CD8-positive, alpha-beta memory T cell (primary cell): ENCODE data around the gene PAGR1. TPM values are rescaled to one million over a fixed set of nuclear protein-coding genes. Genes with fewer than 3 reads are reported as not detected.
"Not testable (repeated sequence)": the region's sequence is repeated elsewhere in the genome, so short reads cannot be mapped to it uniquely, and the experiment has no call there.

ENCODE experiments used
- CTCF ChIA-PET: fragments of 350-600 bp; sonication (Branson Sonifier 250); formaldehyde crosslinking; loops from one replicate; lab custom pipeline; 2021; ENCODE audit warnings: antibody characterized with exemption; lab: Charles Lee
- POLR2A ChIA-PET: fragments of 350-600 bp; sonication (Branson Sonifier 250); formaldehyde crosslinking; loops from one replicate; lab custom pipeline; 2021; ENCODE audit warnings: antibody characterized with exemption; lab: Charles Lee
- DNase-seq, 5 donors: peaks; one replicate each; pipeline versions ENCODE4 v3.0.0 to v3.0.0-alpha.2; 2020 to 2022; ENCODE audit warnings: mixed read lengths in 1 of 5
- H3K27ac ChIP-seq: one replicate; pipeline ENCODE4 v1.7.0; 2013; ENCODE audit warnings: low read depth, mild to moderate bottlenecking, low read length, moderate library complexity
- H3K27me3 ChIP-seq: 2 replicates; pipeline ENCODE4 v1.7.0; 2013; ENCODE audit warnings: low read length, mild to moderate bottlenecking; ENCODE audit not compliant: insufficient read depth, poor library complexity, severe bottlenecking
- H3K36me3 ChIP-seq: 2 replicates; pipeline ENCODE4 v1.7.0; 2013; ENCODE audit warnings: mild to moderate bottlenecking, low read length, moderate library complexity; ENCODE audit not compliant: insufficient read depth
- H3K4me1 ChIP-seq: 2 replicates; pipeline ENCODE4 v1.7.0; 2013; ENCODE audit warnings: mild to moderate bottlenecking, low read length, moderate library complexity; ENCODE audit not compliant: insufficient read depth
- H3K4me3 ChIP-seq: 2 replicates; pipeline ENCODE4 v1.7.0; 2013; ENCODE audit warnings: mild to moderate bottlenecking, low read length
- H3K9me3 ChIP-seq: 2 replicates; pipeline ENCODE4 v1.7.0; 2013; ENCODE audit warnings: mild to moderate bottlenecking, low read length
- H3K27ac Mint-ChIP-seq, 8 donors: one replicate each; pipeline ENCODE4 v1.8.0; 2020 to 2021; ENCODE audit warnings: mixed read lengths in 8 of 8, mild to moderate bottlenecking in 6 of 8, inconsistent platforms in 3 of 8, moderate library complexity in 3 of 8
- H3K27me3 Mint-ChIP-seq, 2 donors: one replicate each; pipeline ENCODE4 v1.8.0; 2020 to 2021; ENCODE audit warnings: mixed read lengths in 2 of 2, mild to moderate bottlenecking in 1 of 2, moderate library complexity in 1 of 2
- H3K36me3 Mint-ChIP-seq, 3 donors: one replicate each; pipeline ENCODE4 v1.8.0; 2020 to 2021; ENCODE audit warnings: mixed read lengths in 3 of 3, inconsistent platforms in 1 of 3, mild to moderate bottlenecking in 1 of 3
- H3K4me1 Mint-ChIP-seq, 3 donors: one replicate each; pipeline ENCODE4 v1.8.0; 2020 to 2021; ENCODE audit warnings: mixed read lengths in 3 of 3, inconsistent platforms in 1 of 3, mild to moderate bottlenecking in 1 of 3
- H3K4me3 Mint-ChIP-seq, 7 donors: one replicate each; pipeline ENCODE4 v1.8.0; 2020 to 2021; ENCODE audit warnings: mixed read lengths in 7 of 7, mild to moderate bottlenecking in 6 of 7, moderate library complexity in 4 of 7, inconsistent platforms in 2 of 7
- H3K9me3 Mint-ChIP-seq, 5 donors: one replicate each; pipeline ENCODE4 v1.8.0; 2020 to 2022; ENCODE audit warnings: mixed read lengths in 5 of 5, mild to moderate bottlenecking in 3 of 5, moderate library complexity in 2 of 5, inconsistent platforms in 1 of 5
- polyA plus RNA-seq: library from polyadenylated mRNA; unstranded; fragments of 300-500 nt; fragmentation: Illumina TruSeq; gene quantifications from one replicate; pipeline ENCODE4 v1.2.3, GENCODE V29; 2021
- total RNA-seq, 2 experiments: library from RNA; stranded (reverse); gene quantifications; one replicate each; pipeline ENCODE4 v1.2.3, GENCODE V29; 2021

Gene PAGR1
- total and polyA plus RNA-seq, 3 experiments from 2014 or later, result 41.9 to 53.1 (median 44.3) TPM

DNA sequence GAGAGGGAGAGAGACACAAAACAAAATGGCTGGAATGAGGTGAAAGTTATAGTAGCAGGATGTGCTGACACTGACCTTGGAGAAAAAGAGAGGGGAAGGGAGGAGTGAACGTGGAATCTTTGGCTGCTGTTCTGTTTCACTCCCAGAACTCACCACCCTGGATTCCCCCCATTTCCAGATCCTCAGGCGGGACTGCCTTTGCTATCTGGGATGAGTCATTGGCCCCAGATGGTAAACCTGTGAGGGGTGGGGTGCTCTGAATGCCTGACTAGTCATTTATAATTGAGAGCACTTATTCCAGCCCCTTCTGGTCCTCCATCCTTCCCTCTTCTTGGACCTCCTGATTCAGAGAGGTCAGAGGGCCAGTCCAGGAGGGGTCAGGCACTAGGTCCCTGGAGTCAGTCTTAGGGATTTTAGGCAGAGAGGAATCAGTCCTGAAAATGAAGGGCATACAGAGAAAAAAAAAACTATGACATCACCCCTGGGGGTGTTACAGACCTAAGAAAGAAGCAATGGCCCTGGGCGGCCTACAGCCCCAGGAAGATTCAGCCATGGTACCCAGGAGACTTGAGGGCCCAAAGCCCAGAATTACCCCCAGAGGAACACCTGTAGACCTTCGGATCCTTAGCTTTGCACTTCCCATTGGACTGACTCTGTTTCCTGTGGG lies 40.1 kb upstream of the PAGR1 start:
- no peak overlapping the region for H3K27ac ChIP-seq
- DNase-seq, result peak in 1 of 5 donors; percentile 13
- Mint-ChIP-seq H3K4me1 (peaks cover 0 to under 1% (median 0%) of the 10 kb centered on the region in 3 donors), H3K36me3 (no peaks in the 10 kb centered on the region), H3K9me3 (no peaks in the 10 kb centered on the region), H3K27ac (peak overlapping the region in 1 of 8 donors; percentile 51), H3K4me3 (no peak overlapping the region), H3K27me3 (peaks cover 0 to 2% of the 10 kb centered on the region in 2 donors)
- ChIA-PET POLR2A (no interaction called here), CTCF (interaction anchor here (1.1 to 1.7 kb wide), 2 partner anchors 9 to 256 kb away, joined by 4 to 5 read pairs; no protein-coding TSS in a partner anchor)
- H3K4me1 ChIP-seq, result no peaks in the 10 kb centered on the region
- H3K27me3 ChIP-seq, result no peaks in the 10 kb centered on the region
- H3K4me3 ChIP-seq, result no peak overlapping the region
- no peaks in the 10 kb centered on the region for H3K36me3 ChIP-seq
- no peaks in the 10 kb centered on the region for H3K9me3 ChIP-seq

DNA sequence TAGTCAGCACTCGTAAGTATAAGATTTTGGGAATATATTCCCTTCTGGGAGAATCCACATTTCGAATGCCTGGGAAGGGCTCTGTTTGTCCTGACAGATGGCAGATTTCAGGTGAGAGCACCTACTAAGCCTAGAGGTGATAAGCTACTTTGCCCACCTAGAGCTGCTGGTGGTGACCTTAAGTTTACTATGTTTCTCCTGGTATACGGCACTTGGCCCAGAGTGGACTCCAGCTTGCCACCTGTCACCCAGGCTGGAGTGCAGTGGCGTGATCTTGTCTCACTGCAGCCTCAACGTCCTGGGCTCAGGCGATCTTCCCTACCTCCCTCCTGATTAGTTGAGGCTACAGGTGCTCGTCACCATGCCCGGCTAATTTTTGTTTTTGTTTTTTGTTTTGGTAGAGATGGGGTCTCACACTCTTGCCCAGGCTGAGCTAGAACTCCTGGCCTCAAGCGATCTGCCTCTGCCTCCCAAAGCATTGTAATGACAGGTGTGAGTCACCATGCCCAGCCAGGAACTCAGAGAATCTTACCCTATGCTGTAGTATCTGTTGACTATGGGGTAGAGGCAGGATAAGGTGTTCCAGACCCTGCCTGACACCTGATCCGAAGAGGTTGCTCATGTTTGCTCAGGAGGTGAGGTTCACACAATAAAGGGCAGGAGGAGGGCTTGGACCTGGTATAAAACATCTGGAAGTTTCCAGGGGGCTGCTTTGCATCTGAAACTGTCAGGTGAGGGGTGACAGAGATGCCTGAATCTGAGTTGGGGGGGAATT lies 38.2 kb upstream of the PAGR1 start, which contains the start of gene ZG16:
ZG16 (plus strand) TSS at position 681 of the 775 bp plus-strand sequence. CDS start 1,011 bp downstream, outside the sequence.
- no peaks in the 10 kb centered on the region for H3K9me3 Mint-ChIP-seq
- POLR2A ChIA-PET, result interaction anchor here (0.6 kb wide), 1 partner anchor 36 kb away, joined by 5 read pairs; no protein-coding TSS in a partner anchor
- peaks cover 0 to 2% (median 0%) of the 10 kb centered on the region in 3 donors for H3K36me3 Mint-ChIP-seq
- no peaks in the 10 kb centered on the region for H3K36me3 ChIP-seq
- CTCF ChIA-PET, result interaction anchor here (0.8 to 1.8 kb wide), 5 partner anchors 9 to 76 kb away, joined by 3 to 6 read pairs (median 3); partner anchors contain the start of gene KIF22
- no peak within 1 kb of the TSS for H3K4me3 Mint-ChIP-seq
- no peak within 1 kb of the TSS for H3K4me3 ChIP-seq
- H3K4me1 ChIP-seq, result no peaks in the 10 kb centered on the region
- no peak within 1 kb of the TSS for H3K27ac ChIP-seq
- H3K27me3 Mint-ChIP-seq, result peaks cover 0 to 2% of the 10 kb centered on the region in 2 donors
- H3K27ac Mint-ChIP-seq, result peak within 1 kb of the TSS in 3 of 8 donors; percentile 27 to 57 (median 51)
- no peaks in the 10 kb centered on the region for H3K27me3 ChIP-seq
- peak in 1 of 5 donors; percentile 10 for DNase-seq
- no peaks in the 10 kb centered on the region for H3K9me3 ChIP-seq
- peaks cover 0 to 5% (median 0%) of the 10 kb centered on the region in 3 donors for H3K4me1 Mint-ChIP-seq

DNA sequence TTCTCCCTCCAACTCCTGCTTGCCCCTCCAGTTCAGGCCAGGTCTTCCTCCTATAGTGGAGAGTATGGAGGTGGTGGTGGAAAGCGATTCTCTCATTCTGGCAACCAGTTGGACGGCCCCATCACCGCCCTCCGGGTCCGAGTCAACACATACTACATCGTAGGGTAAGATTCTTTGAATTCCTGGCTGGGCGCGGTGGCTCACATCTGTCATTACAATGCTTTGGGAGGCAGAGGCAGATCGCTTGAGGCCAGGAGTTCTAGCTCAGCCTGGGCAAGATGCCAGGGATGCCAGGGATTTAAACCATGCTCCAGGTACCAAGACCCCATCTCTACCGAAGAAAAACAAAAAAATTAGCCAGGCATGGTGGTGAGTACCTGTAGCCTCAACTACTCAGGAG lies 36.5 kb upstream of the PAGR1 start:
- DNase-seq, result no peak
- H3K4me1 ChIP-seq, result peaks cover 2% of the 10 kb centered on the region
- ChIA-PET CTCF (interaction anchor here (0.9 to 1.8 kb wide), 2 partner anchors 11 to 14 kb away, joined by 3 to 6 read pairs; partner anchors contain the start of gene KIF22), POLR2A (no interaction called here)
- Mint-ChIP-seq H3K4me3 (no peak overlapping the region), H3K36me3 (peaks cover 0 to 2% (median 0%) of the 10 kb centered on the region in 3 donors), H3K27me3 (peaks cover 0 to 2% of the 10 kb centered on the region in 2 donors), H3K27ac (no peak overlapping the region), H3K4me1 (peaks cover 3 to 13% (median 5%) of the 10 kb centered on the region in 3 donors), H3K9me3 (no peaks in the 10 kb centered on the region)
- H3K9me3 ChIP-seq, result no peaks in the 10 kb centered on the region
- no peaks in the 10 kb centered on the region for H3K36me3 ChIP-seq
- H3K27me3 ChIP-seq, result no peaks in the 10 kb centered on the region
- no peak overlapping the region for H3K4me3 ChIP-seq
- H3K27ac ChIP-seq, result no peak overlapping the region

DNA sequence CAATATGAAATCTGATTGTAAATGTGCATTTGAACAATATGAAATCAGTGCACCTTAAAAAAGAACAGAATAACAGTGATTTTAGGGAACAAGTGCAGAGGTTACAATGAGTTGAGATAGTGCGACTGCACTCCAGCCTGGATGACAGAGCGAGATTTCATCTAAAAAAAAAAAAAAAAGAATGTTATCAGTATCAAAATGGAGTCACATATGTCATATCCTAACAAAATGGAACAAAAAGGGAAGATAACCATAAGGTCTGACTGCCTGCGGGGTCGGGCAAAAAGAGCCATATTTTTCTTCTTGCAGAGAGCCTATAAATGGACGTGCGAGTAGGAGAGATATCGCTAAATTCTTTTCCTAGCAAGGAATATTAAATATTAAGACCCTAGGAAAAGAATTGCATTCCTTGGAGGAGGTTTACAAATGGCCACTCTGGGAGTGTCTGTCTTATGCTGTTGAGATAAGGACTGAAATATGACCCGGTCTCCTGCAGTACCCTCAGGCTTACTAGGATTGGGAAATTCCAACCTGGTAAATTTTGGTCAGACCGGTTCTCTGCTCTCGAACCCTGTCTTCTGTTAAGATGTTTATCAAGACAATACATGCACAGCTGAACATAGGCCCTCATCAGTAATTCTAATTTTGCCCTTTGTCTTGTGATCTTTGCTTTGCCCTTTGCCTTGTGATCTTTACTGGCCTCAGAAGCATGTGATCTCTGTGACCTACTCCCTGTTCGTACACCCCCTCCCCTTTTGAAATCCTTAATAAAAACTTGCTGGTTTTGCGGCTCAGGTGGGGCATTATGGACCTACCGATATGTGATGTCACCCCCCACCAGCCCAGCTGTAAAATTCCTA lies 32.6 kb upstream of the PAGR1 start:
- H3K36me3 ChIP-seq, H3K27ac ChIP-seq, H3K9me3 ChIP-seq, H3K4me3 ChIP-seq, H3K9me3 Mint-ChIP-seq, H3K4me3 Mint-ChIP-seq, H3K36me3 Mint-ChIP-seq, H3K27me3 Mint-ChIP-seq, H3K27me3 ChIP-seq: not testable (repeated sequence)
- ChIA-PET POLR2A (interaction anchor here (0.6 kb wide), 1 partner anchor 10 kb away, joined by 5 read pairs; no protein-coding TSS in a partner anchor), CTCF (interaction anchor here (5.1 kb wide), 1 partner anchor 83 kb away, joined by 53 read pairs; no protein-coding TSS in a partner anchor)
- peaks cover 12 to 24% (median 20%) of the 10 kb centered on the region in 3 donors for H3K4me1 Mint-ChIP-seq
- H3K4me1 ChIP-seq, result peaks cover 14% of the 10 kb centered on the region
- peak in 1 of 5 donors; percentile 13 for DNase-seq
- peak overlapping the region in 3 of 8 donors; percentile 20 to 74 (median 29) for H3K27ac Mint-ChIP-seq

DNA sequence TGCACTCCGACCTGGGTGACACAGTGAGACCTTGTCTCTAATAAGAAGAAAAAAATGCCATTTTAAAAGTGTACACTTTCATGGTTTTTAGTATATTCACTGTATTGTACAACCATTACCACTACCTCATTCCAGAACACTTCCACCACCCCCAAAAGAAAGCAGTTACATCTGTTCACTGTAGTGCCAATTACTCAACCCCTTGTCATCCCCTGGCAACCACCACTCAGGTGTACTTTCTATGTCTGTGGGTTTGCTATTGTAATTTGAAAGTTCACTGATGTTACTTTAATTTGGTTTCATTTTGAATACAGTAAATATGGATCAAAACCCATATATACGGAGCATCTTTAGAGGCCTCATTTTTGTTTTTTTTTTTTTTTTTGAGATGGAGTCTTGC lies 31.8 kb upstream of the PAGR1 start:
- H3K27me3 ChIP-seq, result no peaks in the 10 kb centered on the region
- H3K27ac ChIP-seq, result no peak overlapping the region
- peak in 1 of 5 donors; percentile 36 for DNase-seq
- H3K9me3 ChIP-seq, result no peaks in the 10 kb centered on the region
- no peak overlapping the region for H3K4me3 ChIP-seq
- Mint-ChIP-seq H3K27ac (peak overlapping the region in 6 of 8 donors; percentile 4 to 86 (median 44)), H3K36me3 (peaks cover 0 to 2% (median 0%) of the 10 kb centered on the region in 3 donors), H3K9me3 (no peaks in the 10 kb centered on the region), H3K27me3 (peaks cover 0 to 3% of the 10 kb centered on the region in 2 donors), H3K4me3 (peak overlapping the region in 1 of 7 donors; percentile 25), H3K4me1 (peaks cover 15 to 24% (median 24%) of the 10 kb centered on the region in 3 donors)
- peaks cover 14% of the 10 kb centered on the region for H3K4me1 ChIP-seq
- no peaks in the 10 kb centered on the region for H3K36me3 ChIP-seq
- ChIA-PET CTCF (interaction anchor here (0.6 to 5.1 kb wide), 19 partner anchors 9 to 287 kb away, joined by 3 to 53 read pairs (median 6); partner anchors contain the start of genes MVP and PAGR1), POLR2A (interaction anchor here (0.6 to 1.0 kb wide), 3 partner anchors 29 to 46 kb away, joined by 3 read pairs; no protein-coding TSS in a partner anchor)

DNA sequence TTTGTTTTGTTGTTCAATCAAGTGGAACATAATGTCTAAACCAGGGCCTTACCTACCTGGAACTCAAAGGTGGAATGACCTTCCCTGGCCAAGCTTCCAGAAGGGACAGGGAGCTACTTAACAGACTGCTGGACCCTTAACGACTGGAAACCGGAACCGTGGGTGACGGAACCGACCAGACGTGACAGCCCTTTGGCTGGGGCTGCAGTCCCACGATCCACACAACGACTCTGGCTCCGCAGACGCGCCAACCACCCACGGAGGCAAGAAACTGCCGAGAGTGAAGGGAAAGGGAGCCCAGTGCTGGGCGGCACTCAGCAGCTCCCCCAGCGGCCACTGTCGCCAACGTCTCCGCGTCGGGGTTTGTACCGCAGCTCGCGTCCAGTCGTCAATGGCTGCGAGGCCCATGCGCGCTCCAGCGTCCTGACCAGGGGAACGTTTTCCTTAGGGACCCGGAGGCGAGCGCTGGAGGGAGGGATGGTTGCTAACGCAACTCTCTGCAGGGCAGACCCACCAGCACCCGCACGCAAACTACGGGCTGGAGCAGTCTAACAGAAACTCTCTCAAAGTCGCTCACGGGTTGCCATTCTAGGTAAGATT lies 31.0 kb upstream of the PAGR1 start:
- Mint-ChIP-seq H3K4me1 (peaks cover 17 to 28% (median 27%) of the 10 kb centered on the region in 3 donors), H3K36me3 (peaks cover 0 to 2% (median 0%) of the 10 kb centered on the region in 3 donors), H3K27me3 (peaks cover 0 to 3% of the 10 kb centered on the region in 2 donors), H3K9me3 (no peaks in the 10 kb centered on the region), H3K27ac (peak overlapping the region in 7 of 8 donors; percentile 47 to 83 (median 74)), H3K4me3 (peak overlapping the region; percentile 50 to 77 (median 69))
- H3K36me3 ChIP-seq, result no peaks in the 10 kb centered on the region
- CTCF ChIA-PET, result interaction anchor here (0.6 to 5.1 kb wide), 26 partner anchors 10 to 286 kb away, joined by 3 to 53 read pairs (median 5); partner anchors contain the start of genes MVP and PAGR1
- H3K4me3 ChIP-seq, result peak overlapping the region; percentile 33
- H3K27me3 ChIP-seq, result no peaks in the 10 kb centered on the region
- DNase-seq, result peak; percentile 55 to 79 (median 62)
- peaks cover 20% of the 10 kb centered on the region for H3K4me1 ChIP-seq
- POLR2A ChIA-PET, result interaction anchor here (0.5 to 1.6 kb wide), 10 partner anchors 22 to 612 kb away, joined by 3 to 9 read pairs (median 4); partner anchors contain the start of genes C16orf54 and PAGR1
- no peaks in the 10 kb centered on the region for H3K9me3 ChIP-seq
- no peak overlapping the region for H3K27ac ChIP-seq
